ENCODE measurements around the gene TMEM126A. TPM values are rescaled to one million over a fixed set of nuclear protein-coding genes. Genes with fewer than 3 reads are reported as not detected.

TMEM126A gene
- total and polyA plus RNA-seq, 5 donors = 48.4 to 140 (median 60.2) TPM

- no peak for DNase-seq
- Histone ChIP-seq H3K27me3 (ENCODE audit: control insufficient read depth, insufficient read depth) (no peaks in the 10 kb centered on the region), H3K4me1 (ENCODE audit: control insufficient read depth, insufficient read depth, low read length) (no peaks in the 10 kb centered on the region), H3K27ac (ENCODE audit: low read length) (no peak overlapping the region), H3K4me3 (ENCODE audit: low read length) (no peak overlapping the region), H3K9me3 (ENCODE audit: control insufficient read depth, low read length) (no peaks in the 10 kb centered on the region)
- intact Hi-C loops (cut with DNase I) = loop anchor here in 2 of 4 donors (10.0 kb wide), 1 partner anchor 129 kb away; no protein-coding TSS in a partner anchor
- ATAC-seq = no peak
These were observed 47.8 kb downstream of the TMEM126A start for GRCh38 chr11:85695546-85695945.

- ATAC-seq = no peak
- Histone ChIP-seq H3K4me1 (ENCODE audit: control insufficient read depth, insufficient read depth, low read length) (no peaks in the 10 kb centered on the region), H3K9me3 (ENCODE audit: control insufficient read depth, low read length) (no peaks in the 10 kb centered on the region), H3K27ac (ENCODE audit: low read length) (no peak overlapping the region), H3K27me3 (ENCODE audit: control insufficient read depth, insufficient read depth) (no peaks in the 10 kb centered on the region), H3K4me3 (ENCODE audit: low read length) (no peak overlapping the region)
- WGBS = 88% methylated on average over 2 of the region's 2 CpGs
- DNase-seq = no peak
- intact Hi-C loops (cut with DNase I) = loop anchor here in 2 of 4 donors (10.0 kb wide), 1 partner anchor 127 kb away; no protein-coding TSS in a partner anchor
These were observed 50.0 kb downstream of the TMEM126A start for GRCh38 chr11:85697747-85698146.

- no peaks in the 10 kb centered on the region for H3K9me3 ChIP-seq (ENCODE audit: control insufficient read depth, low read length)
- intact Hi-C loops (cut with DNase I) = loop anchor here in 2 of 4 donors (10.0 kb wide), 1 partner anchor 127 kb away; no protein-coding TSS in a partner anchor
- no peak overlapping the region for H3K27ac ChIP-seq (ENCODE audit: low read length)
- no peak for DNase-seq
- 64% methylated on average over 1 of the region's 1 CpG for WGBS
- no peak overlapping the region for H3K4me3 ChIP-seq (ENCODE audit: low read length)
- no peak for ATAC-seq
- no peaks in the 10 kb centered on the region for H3K27me3 ChIP-seq (ENCODE audit: control insufficient read depth, insufficient read depth)
- no peaks in the 10 kb centered on the region for H3K4me1 ChIP-seq (ENCODE audit: control insufficient read depth, insufficient read depth, low read length)
These were observed 50.4 kb downstream of the TMEM126A start for GRCh38 chr11:85698195-85698594.

GRCh38 chr11:85699957-85700741 is 52.4 kb downstream of the TMEM126A start:
- 85% methylated on average over 2 of the region's 2 CpGs for WGBS
- ATAC-seq (no peak), DNase-seq (no peak)
- no peaks in the 10 kb centered on the region for H3K27me3 ChIP-seq (ENCODE audit: control insufficient read depth, insufficient read depth)
- no peak overlapping the region for H3K4me3 ChIP-seq (ENCODE audit: low read length)
- intact Hi-C loops (cut with DNase I) = loop anchor here in 2 of 4 donors (10.0 kb wide), 1 partner anchor 125 kb away; no protein-coding TSS in a partner anchor
- no peaks in the 10 kb centered on the region for H3K9me3 ChIP-seq (ENCODE audit: control insufficient read depth, low read length)
- no peaks in the 10 kb centered on the region for H3K4me1 ChIP-seq (ENCODE audit: control insufficient read depth, insufficient read depth, low read length)
- H3K27ac ChIP-seq (ENCODE audit: low read length) = no peak overlapping the region

- no peaks in the 10 kb centered on the region for H3K9me3 ChIP-seq (ENCODE audit: control insufficient read depth, low read length)
- no peak overlapping the region for H3K4me3 ChIP-seq (ENCODE audit: low read length)
- no peak for DNase-seq
- H3K27ac ChIP-seq (ENCODE audit: low read length) = no peak overlapping the region
- ATAC-seq = no peak
- 94% methylated on average over 3 of the region's 3 CpGs for WGBS
- H3K27me3 ChIP-seq (ENCODE audit: control insufficient read depth, insufficient read depth) = no peaks in the 10 kb centered on the region
- intact Hi-C loops (cut with DNase I) = no loop called here
- H3K4me1 ChIP-seq (ENCODE audit: control insufficient read depth, insufficient read depth, low read length) = no peaks in the 10 kb centered on the region
These were observed 57.2 kb downstream of the TMEM126A start for GRCh38 chr11:85704967-85705366.

GRCh38 chr11:85705800-85706199 is 58.0 kb downstream of the TMEM126A start:
- no peak overlapping the region for H3K4me3 ChIP-seq (ENCODE audit: low read length)
- DNase-seq (no peak), ATAC-seq (no peak)
- no peaks in the 10 kb centered on the region for H3K27me3 ChIP-seq (ENCODE audit: control insufficient read depth, insufficient read depth)
- H3K9me3 ChIP-seq (ENCODE audit: control insufficient read depth, low read length) = no peaks in the 10 kb centered on the region
- no peak overlapping the region for H3K27ac ChIP-seq (ENCODE audit: low read length)
- intact Hi-C loops (cut with DNase I) = no loop called here
- H3K4me1 ChIP-seq (ENCODE audit: control insufficient read depth, insufficient read depth, low read length) = no peaks in the 10 kb centered on the region

Other genes with a start within 250 kb of the TMEM126A start
- gene DLG2, start 20.6 kb upstream of the TMEM126A start, total RNA-seq = 10 to 100 TPM in 1 of 4 donors, 1 to 10 TPM in 3; 8.0 to 10.5 (median 9.6) TPM
- gene DLG2, start 20.6 kb upstream of the TMEM126A start, polyA plus RNA-seq = 2.3 TPM
- gene TMEM126B, start 19.4 kb upstream of the TMEM126A start, total RNA-seq = 10 to 100 TPM; 46.7 to 67.7 (median 54.8) TPM
- gene TMEM126B, start 19.4 kb upstream of the TMEM126A start, polyA plus RNA-seq = 106 TPM
- gene CREBZF, start 17.2 kb downstream of the TMEM126A start, total RNA-seq = 10 to 100 TPM; 16.1 to 19.9 (median 18.2) TPM
- gene CREBZF, start 17.2 kb downstream of the TMEM126A start, polyA plus RNA-seq = 17.0 TPM
- 1 to 10 TPM in 1 of 4 donors, under 1 TPM in 3; 0.42 to 1.0 (median 0.75) TPM for gene CCDC89, start 38.2 kb downstream of the TMEM126A start, total RNA-seq
- 0.52 TPM for gene CCDC89, start 38.2 kb downstream of the TMEM126A start, polyA plus RNA-seq
- gene SYTL2, start 163.2 kb downstream of the TMEM126A start, total RNA-seq = 1 to 10 TPM; 4.3 to 7.3 (median 6.3) TPM
- gene SYTL2, start 163.2 kb downstream of the TMEM126A start, polyA plus RNA-seq = 5.1 TPM
- not detected for gene CCDC83, start 207.4 kb downstream of the TMEM126A start, total RNA-seq
- gene CCDC83, start 207.4 kb downstream of the TMEM126A start, polyA plus RNA-seq = not detected